ENCODE data around the gene HNRNPUL1. TPM values are rescaled to one million over a fixed set of nuclear protein-coding genes. Genes with fewer than 3 reads are reported as not detected.
A peak's percentile ranks its signal among the peaks of the same experiment; 100 is the strongest.

The HNRNPUL1 gene
- total and polyA plus RNA-seq, 9 of the 15 experiments (the other 6 are each of a cell fraction or from before 2014, with no cell fraction given), result 7.3 to 211 (median 85.0) TPM

GRCh38 chr19:41352609-41353465, 88.7 kb downstream of the HNRNPUL1 start (continued):
- peak; percentile 27; the same call in 1 of the 2 replicates for TF ChIP-seq ETS1 (conservative IDR thresholded peaks at IDR 0.05; ENCODE audit: control insufficient read depth, low read depth, low read length)
- TF ChIP-seq PHF20 (IDR thresholded peaks at IDR 0.05; ENCODE audit: partially characterized antibody), result no peak
- peak; percentile 57 for TF ChIP-seq ELF2 (CRISPR knock-in tag; IDR thresholded peaks at IDR 0.05)
- no peak for TF ChIP-seq RFX7 (CRISPR knock-in tag; IDR thresholded peaks at IDR 0.05)
- no peak for TF ChIP-seq ELK3 (CRISPR knock-in tag; IDR thresholded peaks at IDR 0.05)
- no peak for TF ChIP-seq DPF2 (IDR thresholded peaks at IDR 0.05)
- TF ChIP-seq ZNF644 (tag; IDR thresholded peaks at IDR 0.05; ENCODE audit: low read depth), result no peak
- TF ChIP-seq PHF8 (IDR thresholded peaks at IDR 0.05; ENCODE audit: borderline replicate concordance, low read length), result peak; percentile 44; the same call in 1 of the 2 replicates
- TF ChIP-seq U2AF2 (optimal IDR thresholded peaks at IDR 0.05; ENCODE audit: low read depth, low read length), result no peak
- no peak for TF ChIP-seq GTF2B (IDR thresholded peaks at IDR 0.05; ENCODE audit: extremely low read depth, insufficient read length)
- TF ChIP-seq HBP1 (CRISPR knock-in tag; IDR thresholded peaks at IDR 0.05), result no peak
- no peak for TF ChIP-seq CREB1 (IDR thresholded peaks at IDR 0.05)
- peak; percentile 32; the same call in 1 of the 2 replicates for TF ChIP-seq CREB1 (CRISPR knock-in tag; IDR thresholded peaks at IDR 0.05)
- 0 out of 2 replicates have a peak, but pooled peaks have one; percentile 3 for TF ChIP-seq NR3C1 (CRISPR knock-in tag; IDR thresholded peaks at IDR 0.05)
- peak; percentile 57 for TF ChIP-seq RBM22 (IDR thresholded peaks at IDR 0.05; ENCODE audit: low read depth, low read length, poor library complexity, severe bottlenecking)
- peak; percentile 61; the same call in 1 of the 2 replicates for TF ChIP-seq MXI1 (IDR thresholded peaks at IDR 0.05; ENCODE audit: low read depth, low read length)
- no peak for TF ChIP-seq ZNF134 (CRISPR knock-in tag; conservative IDR thresholded peaks at IDR 0.05)
- TF ChIP-seq CEBPG (CRISPR knock-in tag; IDR thresholded peaks at IDR 0.05), result peak; percentile 24; the same call in 1 of the 2 replicates
- no peak for TF ChIP-seq CEBPG (tag; conservative IDR thresholded peaks at IDR 0.05 in 1 of 2, IDR thresholded peaks at IDR 0.05 in 1 of 2)
- TF ChIP-seq E4F1 (CRISPR knock-in tag; IDR thresholded peaks at IDR 0.05; ENCODE audit: borderline replicate concordance), result no peak

All from K562 (cell line).